Measurements from ENCODE around the gene NT5C1B.

The NT5C1B gene

DNA sequence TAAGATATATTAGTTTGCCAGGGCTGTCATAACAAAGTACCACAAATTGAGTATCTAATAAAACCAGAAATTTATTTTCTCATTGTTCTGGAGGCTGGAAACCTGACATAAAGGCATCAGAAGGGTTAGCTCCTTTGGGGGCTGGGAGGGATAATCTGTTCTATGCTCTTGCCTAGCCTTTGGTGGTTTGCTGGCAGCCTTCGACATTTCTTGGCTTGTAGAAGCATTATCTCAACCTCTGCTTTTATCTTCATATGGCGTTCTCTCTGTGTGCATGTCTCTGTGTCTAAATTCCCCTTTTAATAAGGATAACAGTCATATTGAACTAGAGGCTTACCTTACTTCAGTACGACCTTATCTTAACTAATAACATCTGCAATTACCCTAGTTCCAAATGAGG is 22.8 kb upstream of the NT5C1B start:
- Histone ChIP-seq H3K9ac (ENCODE audit: low read length) (no peak overlapping the region), H4K20me1 (ENCODE audit: insufficient read depth, low read length) (no peaks in the 10 kb centered on the region), H3K27me3 (ENCODE audit: low read depth, low read length) (no peaks in the 10 kb centered on the region), H3K36me3 (replicated peaks; ENCODE audit: low read depth, low read length) (no peaks in the 10 kb centered on the region), H3K27ac (ENCODE audit: low read length) (no peak overlapping the region), H3K4me1 (ENCODE audit: low read length) (peaks cover 11% of the 10 kb centered on the region), H3K4me2 (ENCODE audit: low read length) (no peak overlapping the region), H2AFZ (ENCODE audit: low read depth, low read length) (no peak overlapping the region), H3K9me3 (ENCODE audit: insufficient read depth, low read length) (no peaks in the 10 kb centered on the region), H3K4me3 (ENCODE audit: low read length) (no peak overlapping the region), H3K79me2 (ENCODE audit: low read length) (no peaks in the 10 kb centered on the region)
- TF ChIP-seq, protein P1, sequence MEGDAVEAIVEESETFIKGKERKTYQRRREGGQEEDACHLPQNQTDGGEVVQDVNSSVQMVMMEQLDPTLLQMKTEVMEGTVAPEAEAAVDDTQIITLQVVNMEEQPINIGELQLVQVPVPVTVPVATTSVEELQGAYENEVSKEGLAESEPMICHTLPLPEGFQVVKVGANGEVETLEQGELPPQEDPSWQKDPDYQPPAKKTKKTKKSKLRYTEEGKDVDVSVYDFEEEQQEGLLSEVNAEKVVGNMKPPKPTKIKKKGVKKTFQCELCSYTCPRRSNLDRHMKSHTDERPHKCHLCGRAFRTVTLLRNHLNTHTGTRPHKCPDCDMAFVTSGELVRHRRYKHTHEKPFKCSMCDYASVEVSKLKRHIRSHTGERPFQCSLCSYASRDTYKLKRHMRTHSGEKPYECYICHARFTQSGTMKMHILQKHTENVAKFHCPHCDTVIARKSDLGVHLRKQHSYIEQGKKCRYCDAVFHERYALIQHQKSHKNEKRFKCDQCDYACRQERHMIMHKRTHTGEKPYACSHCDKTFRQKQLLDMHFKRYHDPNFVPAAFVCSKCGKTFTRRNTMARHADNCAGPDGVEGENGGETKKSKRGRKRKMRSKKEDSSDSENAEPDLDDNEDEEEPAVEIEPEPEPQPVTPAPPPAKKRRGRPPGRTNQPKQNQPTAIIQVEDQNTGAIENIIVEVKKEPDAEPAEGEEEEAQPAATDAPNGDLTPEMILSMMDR (IDR thresholded peaks at IDR 0.05; ENCODE audit: low read depth, low read length): no peak
- no peak for TF ChIP-seq EZH2phosphoT487 (IDR thresholded peaks at IDR 0.05; ENCODE audit: low read depth)

DNA sequence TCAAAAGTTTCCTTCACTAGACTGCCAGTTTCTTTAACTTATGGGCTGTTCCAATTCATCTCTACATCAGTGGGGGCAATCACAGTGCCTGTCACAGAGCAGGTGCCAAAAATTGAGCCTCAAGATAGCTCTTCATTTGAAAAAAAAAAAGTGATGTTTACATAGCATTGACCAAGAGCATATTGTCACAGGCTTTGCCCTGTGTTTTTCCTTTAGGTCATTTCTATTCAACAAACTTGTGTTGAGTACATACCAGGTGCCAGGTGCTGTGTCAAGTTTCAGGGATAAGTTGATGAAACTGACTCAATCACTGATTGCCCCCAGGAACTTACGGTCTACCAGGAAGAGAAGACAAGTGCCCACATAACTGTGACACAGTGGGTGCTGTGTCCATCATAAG is 22.2 kb upstream of the NT5C1B start:
- Histone ChIP-seq H3K9ac (ENCODE audit: low read length) (no peak overlapping the region), H3K79me2 (ENCODE audit: low read length) (no peaks in the 10 kb centered on the region)
- TF ChIP-seq EZH2phosphoT487 (IDR thresholded peaks at IDR 0.05; ENCODE audit: low read depth): no peak

DNA sequence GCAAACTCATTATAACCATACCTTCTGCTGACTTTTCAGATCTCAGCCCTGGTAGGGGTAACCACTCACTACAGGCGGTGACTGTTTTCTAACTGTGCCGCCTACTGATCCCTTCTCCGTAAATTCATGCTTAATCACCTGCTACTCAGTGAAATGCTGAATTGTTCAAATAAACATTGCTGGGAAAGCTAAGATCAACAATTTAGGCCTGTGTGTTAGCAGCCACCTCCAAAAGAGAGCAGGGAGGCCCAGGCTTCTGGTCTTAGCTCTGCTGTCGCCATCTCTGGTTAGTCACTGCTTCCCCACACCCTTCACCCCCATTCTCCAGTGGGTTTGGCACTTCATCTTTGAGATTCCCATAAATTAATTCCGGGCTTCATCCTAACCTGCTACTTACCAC is 21.8 kb upstream of the NT5C1B start:
- no peak overlapping the region for H2AFZ ChIP-seq (ENCODE audit: low read depth, low read length)
- no peaks in the 10 kb centered on the region for H4K20me1 ChIP-seq (ENCODE audit: insufficient read depth, low read length)
- H3K27me3 ChIP-seq (ENCODE audit: low read depth, low read length): no peaks in the 10 kb centered on the region
- peaks cover 11% of the 10 kb centered on the region for H3K4me1 ChIP-seq (ENCODE audit: low read length)
- no peaks in the 10 kb centered on the region for H3K9me3 ChIP-seq (ENCODE audit: insufficient read depth, low read length)
- no peak overlapping the region for H3K9ac ChIP-seq (ENCODE audit: low read length)
- H3K4me2 ChIP-seq (ENCODE audit: low read length): no peak overlapping the region
- TF ChIP-seq, protein P1 (IDR thresholded peaks at IDR 0.05; ENCODE audit: low read depth, low read length): no peak
- TF ChIP-seq EZH2phosphoT487 (IDR thresholded peaks at IDR 0.05; ENCODE audit: low read depth): no peak
- no peak overlapping the region for H3K27ac ChIP-seq (ENCODE audit: low read length)
- H3K4me3 ChIP-seq (ENCODE audit: low read length): no peak overlapping the region
- no peaks in the 10 kb centered on the region for H3K79me2 ChIP-seq (ENCODE audit: low read length)
- H3K36me3 ChIP-seq (replicated peaks; ENCODE audit: low read depth, low read length): no peaks in the 10 kb centered on the region

More for the DNA sequence above, 22.2 kb upstream of the NT5C1B start:
- Histone ChIP-seq H4K20me1 (ENCODE audit: insufficient read depth, low read length) (no peaks in the 10 kb centered on the region), H2AFZ (ENCODE audit: low read depth, low read length) (no peak overlapping the region), H3K9me3 (ENCODE audit: insufficient read depth, low read length) (no peaks in the 10 kb centered on the region), H3K27ac (ENCODE audit: low read length) (no peak overlapping the region), H3K27me3 (ENCODE audit: low read depth, low read length) (no peaks in the 10 kb centered on the region), H3K4me1 (ENCODE audit: low read length) (peaks cover 11% of the 10 kb centered on the region), H3K4me2 (ENCODE audit: low read length) (no peak overlapping the region), H3K4me3 (ENCODE audit: low read length) (no peak overlapping the region), H3K36me3 (replicated peaks; ENCODE audit: low read depth, low read length) (no peaks in the 10 kb centered on the region)

DNA sequence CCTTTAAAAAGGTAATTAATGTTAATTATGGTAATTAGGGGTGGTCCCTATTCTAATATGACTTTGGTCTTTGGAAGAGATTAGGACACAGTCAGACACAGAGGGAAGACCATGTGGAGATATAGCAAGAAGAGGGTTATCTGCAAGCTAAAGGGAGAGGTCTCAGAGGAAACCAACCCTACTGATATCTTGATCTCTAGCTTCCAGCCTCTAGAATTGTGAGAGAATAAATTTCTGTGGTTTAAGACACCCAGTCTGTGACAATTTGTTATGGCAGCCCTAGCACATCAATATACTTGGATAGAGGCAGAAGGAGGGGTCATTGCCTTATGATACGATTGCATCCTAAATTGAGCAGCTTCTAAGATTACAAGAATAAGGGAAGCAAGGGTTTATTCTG is 21.3 kb upstream of the NT5C1B start:
- Histone ChIP-seq H3K9ac (ENCODE audit: low read length) (no peak overlapping the region), H3K4me2 (ENCODE audit: low read length) (no peak overlapping the region), H3K27me3 (ENCODE audit: low read depth, low read length) (no peaks in the 10 kb centered on the region), H3K36me3 (replicated peaks; ENCODE audit: low read depth, low read length) (no peaks in the 10 kb centered on the region), H3K79me2 (ENCODE audit: low read length) (no peaks in the 10 kb centered on the region), H3K4me1 (ENCODE audit: low read length) (peaks cover 11% of the 10 kb centered on the region), H3K27ac (ENCODE audit: low read length) (no peak overlapping the region), H3K9me3 (ENCODE audit: insufficient read depth, low read length) (no peaks in the 10 kb centered on the region), H2AFZ (ENCODE audit: low read depth, low read length) (no peak overlapping the region), H4K20me1 (ENCODE audit: insufficient read depth, low read length) (no peaks in the 10 kb centered on the region), H3K4me3 (ENCODE audit: low read length) (no peak overlapping the region)
- no peak for TF ChIP-seq EZH2phosphoT487 (IDR thresholded peaks at IDR 0.05; ENCODE audit: low read depth)
- TF ChIP-seq, protein P1 (IDR thresholded peaks at IDR 0.05; ENCODE audit: low read depth, low read length): no peak

DNA sequence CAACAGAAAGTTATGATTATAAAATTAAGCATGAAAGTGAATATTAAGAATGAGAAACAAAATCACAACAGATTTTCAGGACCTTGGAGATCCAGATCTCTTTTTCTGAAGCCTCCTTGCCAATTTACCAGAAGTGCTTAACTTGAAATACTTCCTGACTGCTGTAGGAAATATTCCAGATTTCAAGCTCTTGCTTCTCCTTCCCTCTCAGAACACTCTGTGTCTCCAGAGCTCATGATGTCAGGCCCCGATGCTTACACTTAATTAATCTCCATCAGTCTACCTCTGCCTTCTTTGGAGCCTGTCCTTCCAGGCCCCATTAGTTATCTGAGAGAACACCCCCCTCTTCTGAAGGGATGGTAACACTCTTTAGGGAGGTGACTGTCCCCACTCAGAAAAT is 20.7 kb upstream of the NT5C1B start:
- Histone ChIP-seq H3K9me3 (ENCODE audit: insufficient read depth, low read length) (no peaks in the 10 kb centered on the region), H2AFZ (ENCODE audit: low read depth, low read length) (no peak overlapping the region), H3K36me3 (replicated peaks; ENCODE audit: low read depth, low read length) (no peaks in the 10 kb centered on the region), H3K4me3 (ENCODE audit: low read length) (no peak overlapping the region), H3K27me3 (ENCODE audit: low read depth, low read length) (no peaks in the 10 kb centered on the region), H3K27ac (ENCODE audit: low read length) (no peak overlapping the region), H4K20me1 (ENCODE audit: insufficient read depth, low read length) (no peaks in the 10 kb centered on the region), H3K79me2 (ENCODE audit: low read length) (no peaks in the 10 kb centered on the region), H3K9ac (ENCODE audit: low read length) (no peak overlapping the region), H3K4me1 (ENCODE audit: low read length) (peaks cover 14% of the 10 kb centered on the region), H3K4me2 (ENCODE audit: low read length) (no peak overlapping the region)
- TF ChIP-seq, protein P1 (IDR thresholded peaks at IDR 0.05; ENCODE audit: low read depth, low read length): no peak
- no peak for TF ChIP-seq EZH2phosphoT487 (IDR thresholded peaks at IDR 0.05; ENCODE audit: low read depth)
